Mesodermal cell (in vitro differentiated cells): ENCODE measurements around the gene ANKRD28.
"Not testable (repeated sequence)": the region's sequence is repeated elsewhere in the genome, so short reads cannot be mapped to it uniquely, and the experiment has no call there.

Experiments
- H3K27ac ChIP-seq: 2 replicates; pipeline ENCODE4 v1.7.0; 2013; ENCODE audit warnings: mild to moderate bottlenecking, low read depth, low read length, moderate library complexity; ENCODE audit not compliant: severe bottlenecking
- H3K36me3 ChIP-seq: 2 replicates; pipeline ENCODE4 v1.7.1; 2013; ENCODE audit warnings: mild to moderate bottlenecking, low read length, moderate library complexity; ENCODE audit not compliant: control insufficient read depth, insufficient read depth
- H3K4me1 ChIP-seq: one replicate; pipeline ENCODE4 v1.7.1; 2013; ENCODE audit warnings: mild to moderate bottlenecking, low read length; ENCODE audit not compliant: insufficient read depth, control insufficient read depth, poor library complexity, severe bottlenecking
- H3K4me3 ChIP-seq: 2 replicates; pipeline ENCODE4 v1.7.0; 2013; ENCODE audit warnings: low read length, control low read depth, mild to moderate bottlenecking; ENCODE audit not compliant: insufficient read depth, poor library complexity, severe bottlenecking; ENCODE audit errors: extremely low read depth
- H3K9me3 ChIP-seq: 2 replicates; pipeline ENCODE4 v1.7.1; 2013; ENCODE audit warnings: mild to moderate bottlenecking, low read length, moderate library complexity; ENCODE audit not compliant: control insufficient read depth
- WGBS, 2 experiments: methylation state at CpG; one replicate each; pipeline ENCODE4 v1.1.5; 2013; ENCODE audit warnings: missing lambda C conversion rate in 2 of 2; ENCODE audit not compliant: insufficient coverage in 2 of 2; 5-methylcytosine and 5-hydroxymethylcytosine counted together

ANKRD28 gene

GRCh38 chr3:15750879-15751278, 46.9 kb downstream of the ANKRD28 start:
- WGBS, 2 experiments: no CpG with 5 or more reads among the region's 2 CpGs
- H3K36me3 ChIP-seq: peaks cover 20% of the 10 kb centered on the region
- no peaks in the 10 kb centered on the region for H3K4me1 ChIP-seq
- no peak overlapping the region for H3K4me3 ChIP-seq
- H3K27ac ChIP-seq: no peak overlapping the region
- H3K9me3 ChIP-seq: no peaks in the 10 kb centered on the region

DNA sequence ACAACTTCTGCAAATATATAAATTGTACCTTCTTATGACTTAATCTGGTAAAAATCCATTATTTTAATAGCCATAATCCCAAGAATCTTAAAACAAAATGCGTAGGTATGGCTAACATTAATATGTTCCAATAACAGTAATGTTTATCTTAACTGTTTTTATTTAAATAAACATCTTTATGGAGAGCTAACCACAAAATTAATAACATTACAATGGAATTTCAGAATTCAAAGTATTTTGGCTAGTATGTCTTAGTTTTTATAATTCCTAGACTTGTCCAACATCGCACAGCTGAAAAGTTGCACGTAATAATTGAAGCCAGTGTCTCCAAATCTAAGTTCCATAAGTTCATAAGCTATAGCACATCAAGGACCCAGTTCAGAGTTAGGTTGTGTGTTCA, 47.6 kb downstream of the ANKRD28 start:
- Histone ChIP-seq H3K9me3 (no peaks in the 10 kb centered on the region), H3K36me3 (peaks cover 20% of the 10 kb centered on the region), H3K4me1 (no peaks in the 10 kb centered on the region), H3K4me3 (no peak overlapping the region), H3K27ac (no peak overlapping the region)
- WGBS, 2 experiments: 95 to 100% methylated on average over 2 of the region's 3 CpGs

GRCh38 chr3:15745896-15746295, 51.9 kb downstream of the ANKRD28 start:
- peaks cover 20% of the 10 kb centered on the region for H3K36me3 ChIP-seq
- not testable (repeated sequence) for H3K27ac ChIP-seq, H3K9me3 ChIP-seq, H3K4me3 ChIP-seq, H3K4me1 ChIP-seq
- 100% methylated on average over 1 of the region's 2 CpGs for WGBS, 2 experiments

DNA sequence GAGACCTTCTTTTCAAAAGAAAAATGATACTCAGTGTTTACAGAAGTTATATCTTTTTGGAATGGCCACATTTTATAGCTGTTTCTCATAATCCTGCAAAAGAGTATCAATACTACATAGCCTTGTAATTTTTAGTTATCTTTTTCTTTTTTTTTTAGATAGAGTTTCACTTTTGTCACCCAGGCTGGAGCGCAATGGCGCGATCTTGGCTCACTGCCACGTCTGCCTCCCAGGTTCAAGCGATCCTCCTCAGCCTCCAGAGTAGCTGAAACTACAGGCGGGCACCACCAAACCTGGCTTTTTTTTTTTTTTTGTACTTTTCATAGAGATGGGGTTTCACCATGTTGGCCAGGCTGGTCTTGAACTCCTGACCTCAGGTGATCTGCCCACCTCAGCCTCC, 53.6 kb downstream of the ANKRD28 start:
- Histone ChIP-seq H3K4me3 (no peak overlapping the region), H3K9me3 (peaks cover 10% of the 10 kb centered on the region), H3K36me3 (peaks cover 9% of the 10 kb centered on the region), H3K27ac (no peak overlapping the region), H3K4me1 (no peaks in the 10 kb centered on the region)
- 100% methylated on average over 4 to 5 of the region's 6 CpGs for WGBS, 2 experiments

GRCh38 chr3:15743587-15744009, 54.2 kb downstream of the ANKRD28 start:
- Histone ChIP-seq H3K9me3 (peaks cover 14% of the 10 kb centered on the region), H3K4me3 (no peak overlapping the region), H3K36me3 (peaks cover 5% of the 10 kb centered on the region), H3K27ac (no peak overlapping the region), H3K4me1 (no peaks in the 10 kb centered on the region)
- WGBS, 2 experiments: no CpG with 5 or more reads among the region's 3 CpGs

GRCh38 chr3:15742236-15742635, 55.5 kb downstream of the ANKRD28 start:
- H3K9me3 ChIP-seq: peaks cover 24% of the 10 kb centered on the region
- not testable (repeated sequence) for H3K36me3 ChIP-seq, H3K27ac ChIP-seq, H3K4me3 ChIP-seq, H3K4me1 ChIP-seq
- WGBS, 2 experiments: no CpG with 5 or more reads among the region's 26 CpGs

- not testable (repeated sequence) for H3K4me1 ChIP-seq, H3K27ac ChIP-seq, H3K4me3 ChIP-seq
- Histone ChIP-seq H3K9me3 (peaks cover 24% of the 10 kb centered on the region), H3K36me3 (peaks cover 18% of the 10 kb centered on the region)
- WGBS, 2 experiments: 92 to 100% methylated on average over 3 of the region's 11 CpGs
Observed at GRCh38 chr3:15738616-15739005, 59.2 kb downstream of the ANKRD28 start.

DNA sequence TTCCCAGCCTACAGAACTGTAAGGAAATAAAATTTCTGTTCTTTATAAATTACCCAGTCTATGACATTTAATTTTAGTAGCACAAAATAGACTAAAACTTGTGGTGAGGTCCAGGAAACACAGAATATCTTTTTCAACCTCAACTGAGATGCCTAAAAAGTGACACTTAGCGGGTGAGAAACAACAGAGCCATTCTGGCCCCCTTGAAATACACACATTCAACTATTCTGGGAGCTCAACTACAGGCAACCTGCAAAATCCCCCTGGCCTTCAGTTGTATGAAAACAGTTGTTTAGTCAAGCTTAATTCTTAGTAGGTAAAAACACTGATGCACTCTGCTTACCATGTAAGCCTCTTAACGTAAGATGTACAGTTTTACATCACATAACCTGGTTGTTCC, 66.8 kb downstream of the ANKRD28 start:
- 100% methylated on average over 1 of the region's 2 CpGs; no CpG with 5 or more reads in 1 of the 2 experiments for WGBS, 2 experiments
- Histone ChIP-seq H3K4me3 (no peak overlapping the region), H3K27ac (no peak overlapping the region), H3K9me3 (no peaks in the 10 kb centered on the region), H3K36me3 (peaks cover 43% of the 10 kb centered on the region), H3K4me1 (no peaks in the 10 kb centered on the region)

DNA sequence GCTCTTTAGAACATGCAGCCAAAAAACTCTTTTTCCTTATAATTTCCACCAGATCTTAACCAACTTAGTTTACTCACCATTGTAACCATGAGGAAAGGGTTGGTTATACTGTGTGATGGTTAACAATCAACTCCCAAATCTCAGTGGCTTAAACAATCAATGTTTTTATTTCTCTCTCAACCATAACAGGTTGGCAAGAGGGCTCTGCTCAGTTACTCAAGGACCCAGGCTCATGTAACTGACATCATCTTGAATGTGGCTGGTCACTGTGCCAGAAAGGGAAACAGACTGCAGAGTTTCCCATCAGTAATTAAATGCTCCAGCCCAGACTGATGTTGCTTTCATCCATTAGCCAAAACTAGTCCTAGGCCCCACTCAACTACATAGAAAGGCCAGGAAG, 69.0 kb downstream of the ANKRD28 start:
- H3K36me3 ChIP-seq: peaks cover 34% of the 10 kb centered on the region
- H3K4me1 ChIP-seq: no peaks in the 10 kb centered on the region

DNA sequence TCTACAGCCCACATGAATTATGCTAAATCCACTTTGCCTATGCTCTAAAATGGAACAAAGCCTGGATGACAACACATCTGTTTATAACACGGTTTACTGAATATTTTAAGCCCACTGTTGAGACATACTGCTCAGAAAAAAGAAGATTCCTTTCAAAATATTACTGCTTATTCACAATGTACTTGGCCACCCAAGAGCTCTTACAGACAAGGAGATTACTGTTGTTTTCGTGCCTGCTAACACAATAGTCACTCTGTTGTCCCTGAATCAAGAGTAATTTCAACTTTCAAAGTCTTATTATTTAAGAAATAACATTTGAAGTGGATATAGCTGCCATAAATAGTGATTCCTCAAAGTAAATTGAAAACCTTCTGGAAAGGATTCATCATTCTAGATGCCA, 70.9 kb downstream of the ANKRD28 start:
- no peaks in the 10 kb centered on the region for H3K4me1 ChIP-seq

More for the DNA sequence above, 69.0 kb downstream of the ANKRD28 start:
- Histone ChIP-seq H3K4me3 (no peak overlapping the region), H3K9me3 (no peaks in the 10 kb centered on the region), H3K27ac (no peak overlapping the region)

GRCh38 chr3:15726043-15726442, 71.7 kb downstream of the ANKRD28 start:
- Histone ChIP-seq H3K36me3 (peaks cover 41% of the 10 kb centered on the region), H3K4me3 (no peak overlapping the region), H3K4me1 (no peaks in the 10 kb centered on the region), H3K27ac (peak overlapping the region; percentile 32), H3K9me3 (no peaks in the 10 kb centered on the region)
- whole genome bisulfite sequencing, 2 experiments: 79% methylated on average over 1 to 2 of the region's 2 CpGs

More for the DNA sequence above, 70.9 kb downstream of the ANKRD28 start:
- 90 to 100% methylated on average over 1 of the region's 2 CpGs for WGBS, 2 experiments
- Histone ChIP-seq H3K4me3 (no peak overlapping the region), H3K36me3 (peaks cover 39% of the 10 kb centered on the region), H3K9me3 (no peaks in the 10 kb centered on the region), H3K27ac (no peak overlapping the region)
